ENCODE results near the gene WDR45B. TPM values are rescaled to one million over a fixed set of nuclear protein-coding genes. Genes with fewer than 3 reads are reported as not detected.

WDR45B gene
- polyA plus RNA-seq, 1 donor = 65.7 TPM

DNA sequence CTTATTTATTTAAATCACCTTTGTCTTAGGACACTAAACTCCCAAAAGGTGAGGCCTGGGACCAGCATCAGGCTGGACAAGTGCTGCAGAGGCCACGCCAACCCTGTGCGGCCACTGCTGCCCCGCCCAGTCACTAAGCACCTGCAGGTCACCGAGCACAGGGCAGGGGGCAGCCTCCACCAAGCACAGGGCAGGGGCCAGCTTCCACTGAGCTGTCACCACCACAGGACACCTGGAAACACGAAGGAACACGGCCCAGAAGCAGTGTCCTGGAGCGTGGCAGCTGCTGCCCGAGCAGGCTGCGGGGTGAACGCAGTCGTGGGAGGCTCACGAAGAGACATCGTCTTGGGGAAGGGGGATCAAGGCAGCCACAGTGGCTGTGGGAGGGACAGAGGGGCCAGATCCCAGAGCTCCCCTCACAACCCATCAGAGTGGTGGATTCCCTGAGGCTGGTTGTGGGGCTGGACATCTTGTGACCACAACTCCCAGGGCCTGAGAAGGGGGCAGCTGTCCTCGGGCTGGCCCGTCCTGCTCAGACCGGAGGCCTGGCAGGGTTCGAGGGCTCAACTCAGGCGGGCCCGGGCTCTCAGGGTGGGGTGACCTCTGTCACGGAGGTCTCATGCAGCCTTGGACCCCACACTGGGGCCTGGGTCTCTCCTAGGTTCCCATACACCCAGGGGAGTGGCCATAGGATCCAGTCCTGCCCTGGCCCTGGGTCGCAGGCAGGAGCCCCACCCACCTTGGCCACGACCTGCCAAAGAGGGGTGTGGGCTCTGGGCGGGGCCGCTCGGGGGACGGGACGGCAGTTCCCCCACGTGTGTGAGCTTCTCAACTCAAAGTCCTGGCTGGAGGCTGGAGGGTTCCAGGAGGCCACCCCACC is 31.6 kb upstream of the WDR45B start:
- Histone ChIP-seq H3K36me3 (ENCODE audit: control insufficient read depth, insufficient read depth, low read length) (peaks cover 2% of the 10 kb centered on the region), H3K9me3 (ENCODE audit: control insufficient read depth, low read depth, low read length) (peaks cover 11% of the 10 kb centered on the region), H3K27me3 (ENCODE audit: control insufficient read depth, insufficient read depth, low read length) (no peaks in the 10 kb centered on the region), H3K4me1 (ENCODE audit: control insufficient read depth, insufficient read depth, low read length) (peaks cover 6% of the 10 kb centered on the region), H3K4me3 (ENCODE audit: low read length) (no peak overlapping the region), H3K27ac (ENCODE audit: low read length) (no peak overlapping the region)
- DNase-seq = peak in 1 of 2 donors; percentile 31
- WGBS (ENCODE audit: insufficient coverage, low lambda C conversion rate) = no CpG with 5 or more reads among the region's 28 CpGs

- 91% methylated on average over 6 of the region's 14 CpGs for WGBS (ENCODE audit: insufficient coverage, low lambda C conversion rate)
- no peaks in the 10 kb centered on the region for H3K36me3 ChIP-seq (ENCODE audit: control insufficient read depth, insufficient read depth, low read length)
- no peak for DNase-seq
Measured at GRCh38 chr17:82678265-82678891, 30.1 kb upstream of the WDR45B start.

GRCh38 chr17:82677353-82677925 is 29.2 kb upstream of the WDR45B start:
- H3K36me3 ChIP-seq (ENCODE audit: control insufficient read depth, insufficient read depth, low read length) = no peaks in the 10 kb centered on the region
- H3K4me3 ChIP-seq (ENCODE audit: low read length) = no peak overlapping the region
- peaks cover 11% of the 10 kb centered on the region for H3K9me3 ChIP-seq (ENCODE audit: control insufficient read depth, low read depth, low read length)
- WGBS (ENCODE audit: insufficient coverage, low lambda C conversion rate) = 93% methylated on average over 3 of the region's 23 CpGs
- H3K4me1 ChIP-seq (ENCODE audit: control insufficient read depth, insufficient read depth, low read length) = no peaks in the 10 kb centered on the region
- H3K27ac ChIP-seq (ENCODE audit: low read length) = no peak overlapping the region
- no peak for DNase-seq
- no peaks in the 10 kb centered on the region for H3K27me3 ChIP-seq (ENCODE audit: control insufficient read depth, insufficient read depth, low read length)

More at GRCh38 chr17:82678265-82678891, 30.1 kb upstream of the WDR45B start:
- Histone ChIP-seq H3K4me1 (ENCODE audit: control insufficient read depth, insufficient read depth, low read length) (no peaks in the 10 kb centered on the region), H3K27ac (ENCODE audit: low read length) (no peak overlapping the region), H3K27me3 (ENCODE audit: control insufficient read depth, insufficient read depth, low read length) (no peaks in the 10 kb centered on the region), H3K4me3 (ENCODE audit: low read length) (no peak overlapping the region), H3K9me3 (ENCODE audit: control insufficient read depth, low read depth, low read length) (peaks cover 11% of the 10 kb centered on the region)

DNA sequence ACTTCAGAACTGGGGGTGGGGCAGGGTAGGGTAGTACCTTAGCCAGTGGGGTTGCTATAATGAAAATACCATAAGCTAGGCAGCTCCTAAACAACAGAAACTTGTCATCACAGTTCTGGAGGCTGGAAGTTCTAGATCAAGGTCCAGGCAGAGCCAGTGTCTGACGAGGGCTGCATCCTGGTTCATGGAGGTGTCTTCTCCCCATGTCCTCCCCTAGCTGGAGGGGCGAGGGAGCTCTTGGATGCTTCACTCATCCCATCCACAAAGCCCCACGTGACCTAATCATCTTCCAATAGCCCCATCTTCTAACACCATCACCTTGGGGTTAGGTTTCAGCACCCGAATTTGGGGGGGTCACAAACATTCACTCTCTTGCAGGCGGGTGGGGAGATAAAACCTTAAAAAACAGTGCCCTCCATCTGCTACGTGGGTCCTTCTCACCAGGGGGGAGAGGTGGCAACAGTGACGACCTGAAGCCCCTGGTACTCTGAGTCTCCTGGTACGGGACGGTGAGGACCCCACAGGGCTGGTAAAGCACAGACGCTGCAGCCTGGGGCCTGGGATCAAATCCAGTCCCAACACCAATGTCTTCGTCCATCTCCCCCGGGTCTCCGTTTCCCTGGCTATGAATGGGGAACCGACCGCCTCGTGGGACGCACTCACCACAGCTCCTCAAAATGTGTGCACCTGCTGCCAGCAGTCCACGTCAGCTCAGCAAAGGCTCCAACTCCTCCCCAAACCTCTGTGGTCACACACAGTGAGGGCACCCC is 27.4 kb upstream of the WDR45B start:
- peaks cover 8% of the 10 kb centered on the region for H3K9me3 ChIP-seq (ENCODE audit: control insufficient read depth, low read depth, low read length)
- H3K36me3 ChIP-seq (ENCODE audit: control insufficient read depth, insufficient read depth, low read length) = no peaks in the 10 kb centered on the region
- no peaks in the 10 kb centered on the region for H3K27me3 ChIP-seq (ENCODE audit: control insufficient read depth, insufficient read depth, low read length)
- no peak for DNase-seq
- H3K4me1 ChIP-seq (ENCODE audit: control insufficient read depth, insufficient read depth, low read length) = no peaks in the 10 kb centered on the region
- WGBS (ENCODE audit: insufficient coverage, low lambda C conversion rate) = no CpG with 5 or more reads among the region's 18 CpGs
- no peak overlapping the region for H3K4me3 ChIP-seq (ENCODE audit: low read length)
- H3K27ac ChIP-seq (ENCODE audit: low read length) = no peak overlapping the region

GRCh38 chr17:82674656-82675475 is 26.6 kb upstream of the WDR45B start:
- DNase-seq = no peak

GRCh38 chr17:82670661-82671450 is 22.6 kb upstream of the WDR45B start:
- WGBS (ENCODE audit: insufficient coverage, low lambda C conversion rate) = no CpG with 5 or more reads among the region's 19 CpGs
- Histone ChIP-seq H3K27ac (ENCODE audit: low read length) (no peak overlapping the region), H3K27me3 (ENCODE audit: control insufficient read depth, insufficient read depth, low read length) (no peaks in the 10 kb centered on the region), H3K9me3 (ENCODE audit: control insufficient read depth, low read depth, low read length) (no peaks in the 10 kb centered on the region), H3K4me1 (ENCODE audit: control insufficient read depth, insufficient read depth, low read length) (no peaks in the 10 kb centered on the region), H3K4me3 (ENCODE audit: low read length) (no peak overlapping the region), H3K36me3 (ENCODE audit: control insufficient read depth, insufficient read depth, low read length) (peaks cover 4% of the 10 kb centered on the region)
- DNase-seq = no peak

More at GRCh38 chr17:82674656-82675475, 26.6 kb upstream of the WDR45B start:
- H3K36me3 ChIP-seq (ENCODE audit: control insufficient read depth, insufficient read depth, low read length) = no peaks in the 10 kb centered on the region
- no peak overlapping the region for H3K4me3 ChIP-seq (ENCODE audit: low read length)
- peaks cover 4% of the 10 kb centered on the region for H3K9me3 ChIP-seq (ENCODE audit: control insufficient read depth, low read depth, low read length)
- H3K27ac ChIP-seq (ENCODE audit: low read length) = no peak overlapping the region
- 100% methylated on average over 1 of the region's 20 CpGs for WGBS (ENCODE audit: insufficient coverage, low lambda C conversion rate)
- no peaks in the 10 kb centered on the region for H3K4me1 ChIP-seq (ENCODE audit: control insufficient read depth, insufficient read depth, low read length)
- H3K27me3 ChIP-seq (ENCODE audit: control insufficient read depth, insufficient read depth, low read length) = no peaks in the 10 kb centered on the region

DNA sequence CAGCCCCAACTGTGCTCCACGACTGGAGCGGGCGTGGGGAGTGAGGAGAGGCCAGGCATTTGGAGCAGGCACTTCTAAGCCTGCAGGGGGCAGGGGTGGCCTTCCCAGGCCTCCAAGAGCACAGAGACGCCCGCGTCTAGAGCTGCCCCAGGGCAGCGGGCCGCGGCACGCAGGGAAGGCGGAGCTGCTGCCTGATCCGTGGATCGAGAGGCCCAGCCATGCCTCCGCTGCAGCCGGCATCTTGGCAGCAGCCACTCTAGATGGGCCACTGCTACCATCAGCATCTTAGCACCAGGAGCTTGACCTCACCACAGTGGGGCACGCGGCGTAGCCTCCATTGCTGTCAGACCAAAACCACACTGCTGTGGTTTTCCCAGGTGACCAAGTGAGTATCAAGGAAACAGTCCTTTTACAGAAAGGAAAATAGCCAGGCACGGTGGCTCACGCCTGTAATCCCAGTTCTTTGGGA is 20.4 kb upstream of the WDR45B start:
- peak; percentile 51 to 68 for DNase-seq
- WGBS (ENCODE audit: insufficient coverage, low lambda C conversion rate) = no CpG with 5 or more reads among the region's 20 CpGs
- Histone ChIP-seq H3K27ac (ENCODE audit: low read length) (no peak overlapping the region), H3K27me3 (ENCODE audit: control insufficient read depth, insufficient read depth, low read length) (no peaks in the 10 kb centered on the region), H3K9me3 (ENCODE audit: control insufficient read depth, low read depth, low read length) (no peaks in the 10 kb centered on the region), H3K36me3 (ENCODE audit: control insufficient read depth, insufficient read depth, low read length) (peaks cover 5% of the 10 kb centered on the region), H3K4me3 (ENCODE audit: low read length) (no peak overlapping the region), H3K4me1 (ENCODE audit: control insufficient read depth, insufficient read depth, low read length) (no peaks in the 10 kb centered on the region)

- DNase-seq = no peak
- Histone ChIP-seq H3K4me3 (ENCODE audit: low read length) (no peak overlapping the region), H3K4me1 (ENCODE audit: control insufficient read depth, insufficient read depth, low read length) (no peaks in the 10 kb centered on the region), H3K27me3 (ENCODE audit: control insufficient read depth, insufficient read depth, low read length) (no peaks in the 10 kb centered on the region), H3K9me3 (ENCODE audit: control insufficient read depth, low read depth, low read length) (no peaks in the 10 kb centered on the region), H3K27ac (ENCODE audit: low read length) (no peak overlapping the region), H3K36me3 (ENCODE audit: control insufficient read depth, insufficient read depth, low read length) (peaks cover 11% of the 10 kb centered on the region)
- no CpG with 5 or more reads among the region's 16 CpGs for WGBS (ENCODE audit: insufficient coverage, low lambda C conversion rate)
Measured at GRCh38 chr17:82668024-82668630, 19.9 kb upstream of the WDR45B start.

DNA sequence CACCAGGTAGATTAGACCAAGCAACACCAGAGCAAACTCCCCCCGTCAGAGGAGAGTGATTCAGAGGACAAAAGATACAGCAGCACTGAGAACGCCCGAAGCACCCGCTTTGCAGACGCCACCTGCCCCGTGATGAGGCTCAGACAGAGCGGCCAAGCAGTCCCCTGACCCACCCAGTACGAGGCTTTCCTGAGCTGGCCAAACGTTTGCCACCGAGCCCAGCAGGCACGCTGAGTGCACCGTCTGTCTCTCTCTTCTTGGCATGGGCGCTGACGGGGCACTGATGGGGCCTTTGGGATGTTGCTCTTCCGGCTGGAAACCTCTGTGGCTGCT is 19.4 kb upstream of the WDR45B start:
- WGBS (ENCODE audit: insufficient coverage, low lambda C conversion rate) = no CpG with 5 or more reads among the region's 15 CpGs
- Histone ChIP-seq H3K4me1 (ENCODE audit: control insufficient read depth, insufficient read depth, low read length) (no peaks in the 10 kb centered on the region), H3K27me3 (ENCODE audit: control insufficient read depth, insufficient read depth, low read length) (no peaks in the 10 kb centered on the region), H3K4me3 (ENCODE audit: low read length) (no peak overlapping the region), H3K27ac (ENCODE audit: low read length) (no peak overlapping the region), H3K9me3 (ENCODE audit: control insufficient read depth, low read depth, low read length) (no peaks in the 10 kb centered on the region), H3K36me3 (ENCODE audit: control insufficient read depth, insufficient read depth, low read length) (peaks cover 13% of the 10 kb centered on the region)
- DNase-seq = no peak

Measured in large intestine (tissue), 3 donors.